Stimulated activated memory B cell treated with anti-CD40 and anti-IgM and Interleukin-4, amounts not matched to agents 10 μg/mL and 1 μg/mL and 100 μg/mL, for 72 hours (primary cell): ENCODE data around the gene ZFPL1.

Source experiments
- ATAC-seq: fragments of 150-1000 bp; cut with Tn5 transposase; 2 replicates; pipeline ENCODE4 v1.10.0; 2021
- H3K27ac Mint-ChIP-seq: one replicate; pipeline ENCODE4 v1.8.0; 2022; ENCODE audit warnings: mild to moderate bottlenecking, mixed read lengths
- H3K27me3 Mint-ChIP-seq: one replicate; pipeline ENCODE4 v1.8.0; 2022; ENCODE audit warnings: mixed read lengths
- H3K36me3 Mint-ChIP-seq: one replicate; pipeline ENCODE4 v1.8.0; 2022; ENCODE audit warnings: mixed read lengths
- H3K4me1 Mint-ChIP-seq: one replicate; pipeline ENCODE4 v1.8.0; 2022; ENCODE audit warnings: mixed read lengths
- H3K4me3 Mint-ChIP-seq: one replicate; pipeline ENCODE4 v1.8.0; 2022; ENCODE audit warnings: mild to moderate bottlenecking, moderate library complexity, mixed read lengths
- H3K9me3 Mint-ChIP-seq: one replicate; pipeline ENCODE4 v1.8.0; 2022; ENCODE audit warnings: mixed read lengths

The ZFPL1 gene

DNA sequence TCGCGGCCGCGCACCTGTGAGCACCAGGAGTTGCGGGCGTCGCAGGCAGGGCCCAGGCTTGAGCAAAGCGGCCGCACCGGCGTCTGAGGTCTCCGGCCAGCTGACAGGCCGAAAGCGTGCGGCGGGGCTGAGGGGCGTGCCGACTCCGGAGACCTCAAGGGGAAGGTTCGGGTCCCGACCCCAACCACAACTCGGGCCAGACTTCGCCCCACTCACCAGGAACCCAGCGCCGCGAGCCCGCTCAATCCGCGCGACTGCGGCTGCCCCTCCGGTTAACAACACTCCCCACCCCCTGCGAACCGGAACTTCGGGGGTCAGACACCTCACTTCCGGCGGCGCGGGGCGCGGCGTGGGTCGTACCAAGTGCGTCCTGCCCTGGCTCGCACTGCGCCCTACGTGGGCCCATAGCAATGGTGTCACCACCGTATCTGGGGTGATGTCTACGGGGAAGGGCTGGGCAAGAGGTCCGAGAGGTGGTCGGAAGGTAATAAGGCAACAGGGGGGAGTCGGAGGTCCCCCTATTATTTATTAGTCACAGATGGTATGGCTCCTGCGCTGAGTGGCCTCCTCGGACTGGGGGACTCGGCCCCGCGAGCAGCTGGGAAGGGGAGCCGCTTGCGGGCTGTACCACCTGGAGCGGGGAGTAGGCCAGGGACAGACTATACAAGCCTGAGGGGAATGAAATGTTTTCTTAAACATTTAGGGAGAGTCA is 50.4 kb downstream of the ZFPL1 start, which contains the start of gene SYVN1:
Gene SYVN1, minus strand, starts transcription at position 280 of the 712 bp plus-strand sequence. CDS start 918 bp downstream, outside the sequence.
- no peaks in the 10 kb centered on the region for H3K9me3 Mint-ChIP-seq
- no peaks in the 10 kb centered on the region for H3K27me3 Mint-ChIP-seq
- H3K4me3 Mint-ChIP-seq = peak within 1 kb of the TSS; percentile 94
- ATAC-seq = peak; percentile 84
- peak within 1 kb of the TSS; percentile 98 for H3K27ac Mint-ChIP-seq
- H3K4me1 Mint-ChIP-seq = peaks cover 70% of the 10 kb centered on the region
- peaks cover 38% of the 10 kb centered on the region for H3K36me3 Mint-ChIP-seq

GRCh38 chr11:65134952-65135632 is 51.1 kb downstream of the ZFPL1 start:
- Mint-ChIP-seq H3K27ac (peak overlapping the region; percentile 98), H3K4me3 (peak overlapping the region; percentile 94), H3K36me3 (peaks cover 31% of the 10 kb centered on the region), H3K4me1 (peaks cover 63% of the 10 kb centered on the region), H3K27me3 (no peaks in the 10 kb centered on the region), H3K9me3 (no peaks in the 10 kb centered on the region)
- ATAC-seq = peak; percentile 88

- H3K9me3 Mint-ChIP-seq = no peaks in the 10 kb centered on the region
- H3K4me1 Mint-ChIP-seq = peaks cover 57% of the 10 kb centered on the region
- H3K36me3 Mint-ChIP-seq = peaks cover 25% of the 10 kb centered on the region
These were observed 51.7 kb downstream of the ZFPL1 start for GRCh38 chr11:65135633-65136145.

GRCh38 chr11:65136515-65137096 is 52.6 kb downstream of the ZFPL1 start:
- H3K27ac Mint-ChIP-seq = peak overlapping the region; percentile 98
- no peak for ATAC-seq
- H3K27me3 Mint-ChIP-seq = no peaks in the 10 kb centered on the region
- H3K4me3 Mint-ChIP-seq = no peak overlapping the region
- peaks cover 49% of the 10 kb centered on the region for H3K4me1 Mint-ChIP-seq
- H3K9me3 Mint-ChIP-seq = no peaks in the 10 kb centered on the region
- H3K36me3 Mint-ChIP-seq = peaks cover 19% of the 10 kb centered on the region

More at GRCh38 chr11:65135633-65136145, 51.7 kb downstream of the ZFPL1 start:
- Mint-ChIP-seq H3K27me3 (no peaks in the 10 kb centered on the region), H3K27ac (peak overlapping the region; percentile 98), H3K4me3 (peak overlapping the region; percentile 94)
- ATAC-seq = no peak
